H9 (cell line): Measurements from ENCODE around the gene LTBP2. TPM values are rescaled to one million over a fixed set of nuclear protein-coding genes. Genes with fewer than 3 reads are reported as not detected.

Experiments used
- DNase-seq: peaks from one replicate; pipeline ENCODE4 v3.0.0-alpha.2; 2017
- H2AFZ ChIP-seq: one replicate; pipeline ENCODE4 v1.6.1; 2013; ENCODE audit warnings: mild to moderate bottlenecking, low read length, control low read depth, moderate library complexity
- H2AK5ac ChIP-seq: 2 replicates; pipeline ENCODE4 v1.6.1; 2013; ENCODE audit warnings: low read length, control low read depth, mixed read lengths; ENCODE audit not compliant: insufficient read length
- H2BK120ac ChIP-seq: one replicate; pipeline ENCODE4 v1.6.1; 2013; ENCODE audit warnings: low read depth, mild to moderate bottlenecking, low read length, control low read depth, inconsistent platforms; ENCODE audit not compliant: poor library complexity, severe bottlenecking
- H2BK12ac ChIP-seq: 2 replicates; pipeline ENCODE4 v1.6.1; 2013; ENCODE audit warnings: low read length, control low read depth, mixed read lengths, low read depth; ENCODE audit not compliant: insufficient read length
- H2BK15ac ChIP-seq: 2 replicates; pipeline ENCODE4 v1.6.1; 2013; ENCODE audit warnings: low read depth, low read length, control low read depth
- H2BK20ac ChIP-seq: one replicate; pipeline ENCODE4 v1.6.1; 2013; ENCODE audit warnings: low read depth, mild to moderate bottlenecking, low read length, control low read depth, inconsistent platforms; ENCODE audit not compliant: poor library complexity, severe bottlenecking
- H2BK5ac ChIP-seq: 2 replicates; pipeline ENCODE4 v1.6.1; 2013; ENCODE audit warnings: low read length, control low read depth, mixed read lengths; ENCODE audit not compliant: insufficient read length
- H3K14ac ChIP-seq: 2 replicates; pipeline ENCODE4 v1.6.1; 2013; ENCODE audit warnings: low read length, control low read depth; ENCODE audit not compliant: insufficient read depth
- H3K18ac ChIP-seq: 2 replicates; pipeline ENCODE4 v1.6.1; 2013; ENCODE audit warnings: low read depth, mild to moderate bottlenecking, mixed read lengths, low read length, control low read depth; ENCODE audit not compliant: insufficient read length
- H3K23ac ChIP-seq: 2 replicates; pipeline ENCODE4 v1.6.1; 2013; ENCODE audit warnings: low read length, control low read depth, mixed read lengths, low read depth; ENCODE audit not compliant: insufficient read length
- H3K23me2 ChIP-seq: 2 replicates; pipeline ENCODE4 v1.6.1; 2013; ENCODE audit warnings: low read depth, mild to moderate bottlenecking, mixed read lengths, low read length, control low read depth; ENCODE audit not compliant: insufficient read length, poor library complexity, severe bottlenecking
- H3K27ac ChIP-seq: 2 replicates; pipeline ENCODE4 v1.5.1; 2013; ENCODE audit warnings: low read length, control low read depth, mixed read lengths, low read depth; ENCODE audit not compliant: insufficient read length
- H3K27me3 ChIP-seq: 2 replicates; pipeline ENCODE4 v1.6.1; 2013; ENCODE audit warnings: low read length, control low read depth, inconsistent platforms; ENCODE audit not compliant: insufficient read depth
- H3K4ac ChIP-seq: 2 replicates; pipeline ENCODE4 v1.6.1; 2013; ENCODE audit warnings: low read depth, mild to moderate bottlenecking, control low read depth, inconsistent platforms, low read length, moderate library complexity
- H3K4me1 ChIP-seq: 2 replicates; pipeline ENCODE4 v1.6.1; 2013; ENCODE audit warnings: low read length, control low read depth, inconsistent platforms; ENCODE audit not compliant: insufficient read depth
- H3K4me2 ChIP-seq: 2 replicates; pipeline ENCODE4 v1.6.1; 2013; ENCODE audit warnings: low read length, control low read depth, mixed read lengths; ENCODE audit not compliant: insufficient read length, insufficient read depth
- H3K56ac ChIP-seq: 2 replicates; pipeline ENCODE4 v1.6.1; 2013; ENCODE audit warnings: low read depth, mild to moderate bottlenecking, mixed read lengths, low read length, control low read depth; ENCODE audit not compliant: insufficient read length
- H3K79me1 ChIP-seq: 2 replicates; pipeline ENCODE4 v1.6.1; 2013; ENCODE audit warnings: low read depth, mild to moderate bottlenecking, moderate library complexity, low read length, control low read depth, inconsistent platforms; ENCODE audit not compliant: insufficient read depth, poor library complexity, severe bottlenecking
- H3K79me2 ChIP-seq: 2 replicates; pipeline ENCODE4 v1.6.1; 2013; ENCODE audit warnings: low read length, control low read depth, inconsistent platforms; ENCODE audit not compliant: insufficient read depth
- H3K9ac ChIP-seq: 2 replicates; pipeline ENCODE4 v1.6.1; 2013; ENCODE audit warnings: low read length, control low read depth, mixed read lengths; ENCODE audit not compliant: insufficient read length; ENCODE audit errors: extremely low read depth
- H3K9me3 ChIP-seq: one replicate; pipeline ENCODE4 v1.6.1; 2013; ENCODE audit warnings: low read depth, low read length, inconsistent platforms; ENCODE audit not compliant: control insufficient read depth
- H3T11ph ChIP-seq: one replicate; pipeline ENCODE4 v1.6.1; 2013; ENCODE audit warnings: mild to moderate bottlenecking, low read length, control low read depth, inconsistent platforms
- H4K20me1 ChIP-seq: one replicate; pipeline ENCODE4 v1.6.1; 2013; ENCODE audit not compliant: control insufficient read depth, insufficient read length, insufficient read depth
- H4K5ac ChIP-seq: 2 replicates; pipeline ENCODE4 v1.6.1; 2013; ENCODE audit warnings: low read depth, mild to moderate bottlenecking, mixed read lengths, low read length, control low read depth; ENCODE audit not compliant: insufficient read length
- H4K8ac ChIP-seq: replicated peaks from 2 replicates; pipeline ENCODE4 v1.6.1; 2013; ENCODE audit warnings: low read length, control low read depth, mixed read lengths, low read depth; ENCODE audit not compliant: insufficient read length
- H4K91ac ChIP-seq: 2 replicates; pipeline ENCODE4 v1.6.1; 2013; ENCODE audit warnings: low read depth, mild to moderate bottlenecking, moderate library complexity, mixed read lengths, low read length, control low read depth; ENCODE audit not compliant: insufficient read length
- H3K27ac Mint-ChIP-seq, 3 experiments: 2 replicates in 2 of 3; 3 replicates in 1 of 3; pipeline ENCODE4 v1.8.0; 2020 to 2021; ENCODE audit warnings: mixed read lengths in 3 of 3, mild to moderate bottlenecking in 1 of 3, moderate library complexity in 1 of 3
- H3K27me3 Mint-ChIP-seq: 2 replicates; pipeline ENCODE4 v1.8.0; 2021; ENCODE audit warnings: low read depth, mild to moderate bottlenecking, moderate library complexity, mixed read lengths
- H3K36me3 Mint-ChIP-seq, 3 experiments: 2 replicates in 2 of 3; 3 replicates in 1 of 3; pipeline ENCODE4 v1.8.0; 2020 to 2021; ENCODE audit warnings: low read depth in 3 of 3, mixed read lengths in 3 of 3; ENCODE audit not compliant: insufficient read depth in 1 of 3
- H3K4me1 Mint-ChIP-seq, 2 experiments: 2 replicates each; pipeline ENCODE4 v1.8.0; 2020; ENCODE audit warnings: mixed read lengths in 2 of 2
- H3K4me3 Mint-ChIP-seq, 2 experiments: 2 replicates in 1 of 2; 3 replicates in 1 of 2; pipeline ENCODE4 v1.8.0; 2020 to 2021; ENCODE audit warnings: mild to moderate bottlenecking in 2 of 2, mixed read lengths in 2 of 2, moderate library complexity in 1 of 2
- H3K9me3 Mint-ChIP-seq, 2 experiments: 2 replicates in 1 of 2; 3 replicates in 1 of 2; pipeline ENCODE4 v1.8.0; 2020; ENCODE audit warnings: mild to moderate bottlenecking in 2 of 2, mixed read lengths in 2 of 2, moderate library complexity in 1 of 2
- CTCF ChIP-seq: fragments of 200-600 bp; sonication (generic); conservative IDR thresholded peaks from 3 replicates; pipeline ENCODE4 v1.8.0; 2021; ENCODE audit warnings: antibody characterized with exemption, mild to moderate bottlenecking
- WGBS: extraction: QIAGEN DNeasy Blood & Tissue Kit; methylation state at CpG from one replicate; pipeline ENCODE4 v1.1.7; 2013; ENCODE audit warnings: missing lambda C conversion rate, low lambda C conversion rate, mixed read lengths; ENCODE audit not compliant: insufficient read length; ENCODE audit errors: extremely low coverage; 5-methylcytosine and 5-hydroxymethylcytosine counted together
- total RNA-seq: library from RNA; stranded (reverse); gene quantifications from 2 replicates; pipeline ENCODE4 v1.2.1, GENCODE V29; 2021

LTBP2 gene
- total RNA-seq, 1 experiment from 2014 or later = 0.77 TPM

- WGBS = no CpG with 5 or more reads among the region's 3 CpGs
- no peaks in the 10 kb centered on the region for H3K4me1 ChIP-seq
These were observed 147.3 kb downstream of the LTBP2 start for GRCh38 chr14:74464785-74465184.

More at GRCh38 chr14:74464785-74465184, 147.3 kb downstream of the LTBP2 start:
- Histone ChIP-seq H2BK5ac (no peak overlapping the region), H2AFZ (no peak overlapping the region), H3K27me3 (no peaks in the 10 kb centered on the region), H4K5ac (no peak overlapping the region), H4K91ac (no peak overlapping the region), H3K79me1 (no peaks in the 10 kb centered on the region), H3K9me3 (no peaks in the 10 kb centered on the region), H3K4ac (no peak overlapping the region), H3K4me2 (no peak overlapping the region), H2BK12ac (no peak overlapping the region), H4K8ac (no peak overlapping the region), H3T11ph (no peak overlapping the region), H2BK15ac (no peak overlapping the region), H3K56ac (no peak overlapping the region), H3K23me2 (no peaks in the 10 kb centered on the region), H3K18ac (no peak overlapping the region), H4K20me1 (no peaks in the 10 kb centered on the region), H2AK5ac (no peak overlapping the region), H2BK20ac (no peak overlapping the region), H3K14ac (no peak overlapping the region), H3K79me2 (no peaks in the 10 kb centered on the region), H3K23ac (no peak overlapping the region), H2BK120ac (no peak overlapping the region), H3K9ac (no peak overlapping the region), H3K27ac (no peak overlapping the region)
- H3K4me3 Mint-ChIP-seq = no peak overlapping the region
- no peak for DNase-seq
- no peaks in the 10 kb centered on the region for H3K9me3 Mint-ChIP-seq
- H3K36me3 Mint-ChIP-seq = no peaks in the 10 kb centered on the region
- H3K27ac Mint-ChIP-seq = no peak overlapping the region
- H3K4me1 Mint-ChIP-seq = peaks cover 2 to 17% of the 10 kb centered on the region in 2 experiments
- no peak for TF ChIP-seq CTCF
- no peaks in the 10 kb centered on the region; the same call in 1 of the 2 replicates for H3K27me3 Mint-ChIP-seq
